SK-N-SH (cell line): ENCODE results near the gene PPM1E. TPM values are rescaled to one million over a fixed set of nuclear protein-coding genes. Genes with fewer than 3 reads are reported as not detected.

Experiments used
- CTCF ChIA-PET: fragments of 300-600, 350-600 bp; formaldehyde crosslinking; extraction: SDS; loops from one replicate; lab custom pipeline; 2021; lab: Yijun Ruan, JAX
- POLR2A ChIA-PET: fragments of 350-600 bp; sonication (Branson Sonifier 250); formaldehyde crosslinking; extraction: SDS; loops from one replicate; lab custom pipeline; 2020; ENCODE audit warnings: antibody characterized with exemption, inconsistent platforms; lab: Yijun Ruan, JAX
- DNase-seq: peaks from one replicate; pipeline ENCODE4 v3.0.0; 2012
- H2AFZ ChIP-seq: fragments of 200-600 bp; sonication (generic); 2 replicates; pipeline ENCODE4 v1.8.1; 2016; ENCODE audit warnings: antibody characterized with exemption, mild to moderate bottlenecking, low read depth
- H3F3A ChIP-seq: fragments of 200-600 bp; sonication (generic); replicated peaks from 2 replicates; pipeline ENCODE3; 2016; ENCODE audit warnings: antibody characterized with exemption, mild to moderate bottlenecking; ENCODE audit not compliant: insufficient read depth
- H3K27ac ChIP-seq, 2 experiments: fragments of 200-500 bp in 1 of 2; fragments of 200-600 bp in 1 of 2; sonication (Bioruptor generic) in 1 of 2; sonication (generic), shearing (Covaris generic) in 1 of 2; 2 replicates each; pipeline versions ENCODE4 v1.5.1 to v1.6.1; 2014 to 2016; ENCODE audit warnings: low read depth in 2 of 2, inconsistent platforms in 1 of 2, low read length in 1 of 2, mild to moderate bottlenecking in 1 of 2, mixed read lengths in 1 of 2
- H3K27me3 ChIP-seq: fragments of 200-600 bp; sonication (generic), shearing (Covaris generic); 2 replicates; pipeline ENCODE4 v1.6.1; 2016; ENCODE audit warnings: mixed run types; ENCODE audit not compliant: insufficient read depth
- H3K36me3 ChIP-seq, 2 experiments: fragments of 200-500 bp in 1 of 2; fragments of 200-600 bp in 1 of 2; sonication (Bioruptor generic) in 1 of 2; sonication (generic) in 1 of 2; replicated peaks in 1 of 2; 2 replicates each; pipeline versions ENCODE3 to v1.5.1; 2014 to 2016; ENCODE audit warnings: low read length in 1 of 2, mild to moderate bottlenecking in 1 of 2; ENCODE audit not compliant: insufficient read depth in 2 of 2, control insufficient read depth in 1 of 2
- H3K4me1 ChIP-seq, 2 experiments: fragments of 200-500 bp in 1 of 2; fragments of 200-600 bp in 1 of 2; sonication (Bioruptor generic) in 1 of 2; sonication (generic), shearing (Covaris generic) in 1 of 2; 2 replicates each; pipeline versions ENCODE4 v1.5.1 to v1.6.1; 2014 to 2016; ENCODE audit warnings: low read depth in 1 of 2, low read length in 1 of 2, mixed run types in 1 of 2; ENCODE audit not compliant: insufficient read depth in 2 of 2, control insufficient read depth in 1 of 2
- H3K4me2 ChIP-seq: fragments of 200-600 bp; sonication (generic), shearing (Covaris generic); 2 replicates; pipeline ENCODE4 v1.6.1; 2017; ENCODE audit warnings: mixed run types
- H3K4me3 ChIP-seq, 2 experiments: fragments of 200-500 bp in 1 of 2; fragments of 200-600 bp in 1 of 2; sonication (Bioruptor generic) in 1 of 2; sonication (generic), shearing (Covaris generic) in 1 of 2; 2 replicates each; pipeline versions ENCODE4 v1.5.1 to v1.8.1; 2014 to 2016; ENCODE audit warnings: low read depth in 2 of 2, inconsistent platforms in 1 of 2, low read length in 1 of 2, mild to moderate bottlenecking in 1 of 2, mixed read lengths in 1 of 2, moderate library complexity in 1 of 2
- H3K79me2 ChIP-seq: fragments of 200-600 bp; sonication (generic); 2 replicates; pipeline ENCODE4 v1.8.1; 2017; ENCODE audit warnings: mild to moderate bottlenecking; ENCODE audit not compliant: insufficient read depth
- H3K9ac ChIP-seq: fragments of 200-600 bp; sonication (generic); 2 replicates; pipeline ENCODE4 v1.6.1; 2017; ENCODE audit warnings: mixed run types
- H3K9me2 ChIP-seq: fragments of 200-600 bp; sonication (generic); 2 replicates; pipeline ENCODE4 v1.6.1; 2017; ENCODE audit warnings: mixed run types
- H3K9me3 ChIP-seq: fragments of 200-600 bp; sonication (generic); 2 replicates; pipeline ENCODE4 v1.6.1; 2017; ENCODE audit warnings: mixed run types, mild to moderate bottlenecking, moderate library complexity
- H4K20me1 ChIP-seq: fragments of 200-600 bp; sonication (generic); 2 replicates; pipeline ENCODE4 v1.6.1; 2017; ENCODE audit warnings: mild to moderate bottlenecking, mixed run types; ENCODE audit not compliant: insufficient read depth
- ELF1 ChIP-seq: IDR thresholded peaks from 2 replicates; pipeline ENCODE4 v1.4.0; 2012
- EZH2phosphoT487 ChIP-seq: fragments of 200-600 bp; sonication (generic); IDR thresholded peaks from 2 replicates; pipeline ENCODE4 v1.6.1; 2017; ENCODE audit warnings: low read depth, mixed run types, mild to moderate bottlenecking, antibody characterized with exemption, moderate library complexity, borderline replicate concordance
- FOXM1 ChIP-seq: IDR thresholded peaks from 2 replicates; pipeline ENCODE4 v1.4.0; 2012; ENCODE audit warnings: low read depth, mild to moderate bottlenecking
- GABPA ChIP-seq: IDR thresholded peaks from 2 replicates; pipeline ENCODE4 v1.4.0; 2012; ENCODE audit warnings: low read depth, mild to moderate bottlenecking
- GATA2 ChIP-seq: sonication (generic); formaldehyde crosslinking; IDR thresholded peaks from 2 replicates; pipeline ENCODE4 v1.5.0; 2020; ENCODE audit warnings: mild to moderate bottlenecking, missing genetic modification reagents
- JUND ChIP-seq: IDR thresholded peaks from 2 replicates; pipeline ENCODE4 v1.4.0; 2012
- MAX ChIP-seq: IDR thresholded peaks from 2 replicates; pipeline ENCODE4 v1.4.0; 2012; ENCODE audit warnings: low read depth
- NRF1 ChIP-seq: IDR thresholded peaks from 2 replicates; pipeline ENCODE4 v1.6.1; 2012; ENCODE audit warnings: low read depth, mild to moderate bottlenecking, low read length
- PBX3 ChIP-seq: IDR thresholded peaks from 2 replicates; pipeline ENCODE4; 2012
- RCOR1 ChIP-seq: fragments of 150-350 bp; IDR thresholded peaks from 2 replicates; pipeline ENCODE4 v1.6.1; 2017; ENCODE audit warnings: antibody characterized with exemption, low read length
- SIN3A ChIP-seq: IDR thresholded peaks from 2 replicates; pipeline ENCODE4 v1.6.1; 2012; ENCODE audit warnings: low read depth, mild to moderate bottlenecking, low read length, moderate library complexity, borderline replicate concordance
- TAF1 ChIP-seq: IDR thresholded peaks from 2 replicates; pipeline ENCODE4 v1.6.1; 2012; ENCODE audit warnings: low read depth, mild to moderate bottlenecking, low read length, moderate library complexity, borderline replicate concordance
- TCF12 ChIP-seq: IDR thresholded peaks from 2 replicates; pipeline ENCODE4 v1.4.0; 2012
- TEAD4 ChIP-seq: IDR thresholded peaks from 2 replicates; pipeline ENCODE4 v1.4.0; 2012; ENCODE audit warnings: mild to moderate bottlenecking, borderline replicate concordance; ENCODE audit not compliant: insufficient read depth
- USF1 ChIP-seq: IDR thresholded peaks from 2 replicates; pipeline ENCODE4 v1.4.0; 2012; ENCODE audit warnings: low read depth, borderline replicate concordance
- USF2 ChIP-seq: fragments of 150-350 bp; IDR thresholded peaks from 2 replicates; pipeline ENCODE4 v1.6.1; 2017; ENCODE audit warnings: antibody characterized with exemption, low read length, low read depth, borderline replicate concordance
- ZBTB33 ChIP-seq: IDR thresholded peaks from 2 replicates; pipeline ENCODE4 v1.4.0; 2012; ENCODE audit warnings: low read depth, borderline replicate concordance
- polyA plus RNA-seq, 3 experiments: library from polyadenylated mRNA; depleted of rRNA; stranded (reverse); fragments of >200 nt; gene quantifications; 2 replicates each; pipeline ENCODE4 v1.2.3, GENCODE V29; 2012
- TF ChIP-seq, protein P1 (sequence below): fragments of 150-350 bp; IDR thresholded peaks from 2 replicates; pipeline ENCODE4 v1.6.1; 2016; ENCODE audit warnings: mild to moderate bottlenecking, low read depth, low read length
- TF ChIP-seq, protein P2 (sequence below): fragments of 200-600 bp; sonication (generic); IDR thresholded peaks from 2 replicates; pipeline ENCODE4 v1.6.1; 2017; ENCODE audit warnings: antibody characterized with exemption, mild to moderate bottlenecking, moderate library complexity

Gene PPM1E
- polyA plus RNA-seq, 1 of the 3 experiments (the other 2 are of a cell fraction): 0.08 TPM

DNA sequence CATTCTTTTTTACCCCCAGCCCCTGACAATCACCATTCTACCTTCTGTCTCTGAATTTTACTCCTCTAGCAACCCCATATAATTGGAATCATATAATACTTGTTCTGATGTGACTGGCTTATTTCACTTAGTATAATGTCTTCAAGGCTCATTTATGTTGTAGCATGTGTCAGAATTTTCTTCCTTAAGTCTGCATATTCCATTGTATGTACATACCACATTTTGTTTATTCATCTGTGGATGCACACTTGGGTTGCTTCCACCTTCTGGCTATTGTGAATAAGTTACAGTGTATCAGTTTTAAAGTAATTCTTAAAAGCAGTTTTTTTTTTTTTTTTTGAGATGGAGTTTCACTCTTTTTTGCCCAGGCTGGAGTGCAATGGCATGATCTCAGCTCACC lies 24.7 kb upstream of the PPM1E start:
- Histone ChIP-seq H3K4me2 (no peak overlapping the region), H3K36me3 (no peaks in the 10 kb centered on the region), H4K20me1 (no peaks in the 10 kb centered on the region), H3F3A (peaks cover 3% of the 10 kb centered on the region), H3K27me3 (no peaks in the 10 kb centered on the region), H2AFZ (no peak overlapping the region), H3K9ac (no peak overlapping the region), H3K79me2 (no peaks in the 10 kb centered on the region), H3K9me2 (no peaks in the 10 kb centered on the region), H3K4me3 (no peak overlapping the region), H3K27ac (no peak overlapping the region), H3K4me1 (no peaks in the 10 kb centered on the region), H3K9me3 (no peaks in the 10 kb centered on the region)
- ChIA-PET POLR2A (no interaction called here), CTCF (interaction anchor here (0.8 to 1.0 kb wide), 3 partner anchors 20 to 274 kb away, joined by 3 to 4 read pairs (median 3); partner anchors contain the start of gene PPM1E)
- no peak for DNase-seq
- TF ChIP-seq GABPA (no peak), RCOR1 (no peak), JUND (no peak), SIN3A (no peak), ELF1 (no peak), ZBTB33 (no peak), FOXM1 (no peak), NRF1 (no peak), TAF1 (no peak), USF1 (no peak), USF2 (no peak), EZH2phosphoT487 (no peak), TCF12 (no peak), PBX3 (no peak), MAX (no peak), GATA2 (CRISPR knock-in tag) (no peak), TEAD4 (no peak)
- TF ChIP-seq, protein P1, sequence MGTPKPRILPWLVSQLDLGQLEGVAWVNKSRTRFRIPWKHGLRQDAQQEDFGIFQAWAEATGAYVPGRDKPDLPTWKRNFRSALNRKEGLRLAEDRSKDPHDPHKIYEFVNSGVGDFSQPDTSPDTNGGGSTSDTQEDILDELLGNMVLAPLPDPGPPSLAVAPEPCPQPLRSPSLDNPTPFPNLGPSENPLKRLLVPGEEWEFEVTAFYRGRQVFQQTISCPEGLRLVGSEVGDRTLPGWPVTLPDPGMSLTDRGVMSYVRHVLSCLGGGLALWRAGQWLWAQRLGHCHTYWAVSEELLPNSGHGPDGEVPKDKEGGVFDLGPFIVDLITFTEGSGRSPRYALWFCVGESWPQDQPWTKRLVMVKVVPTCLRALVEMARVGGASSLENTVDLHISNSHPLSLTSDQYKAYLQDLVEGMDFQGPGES: no peak
- TF ChIP-seq, protein P2, sequence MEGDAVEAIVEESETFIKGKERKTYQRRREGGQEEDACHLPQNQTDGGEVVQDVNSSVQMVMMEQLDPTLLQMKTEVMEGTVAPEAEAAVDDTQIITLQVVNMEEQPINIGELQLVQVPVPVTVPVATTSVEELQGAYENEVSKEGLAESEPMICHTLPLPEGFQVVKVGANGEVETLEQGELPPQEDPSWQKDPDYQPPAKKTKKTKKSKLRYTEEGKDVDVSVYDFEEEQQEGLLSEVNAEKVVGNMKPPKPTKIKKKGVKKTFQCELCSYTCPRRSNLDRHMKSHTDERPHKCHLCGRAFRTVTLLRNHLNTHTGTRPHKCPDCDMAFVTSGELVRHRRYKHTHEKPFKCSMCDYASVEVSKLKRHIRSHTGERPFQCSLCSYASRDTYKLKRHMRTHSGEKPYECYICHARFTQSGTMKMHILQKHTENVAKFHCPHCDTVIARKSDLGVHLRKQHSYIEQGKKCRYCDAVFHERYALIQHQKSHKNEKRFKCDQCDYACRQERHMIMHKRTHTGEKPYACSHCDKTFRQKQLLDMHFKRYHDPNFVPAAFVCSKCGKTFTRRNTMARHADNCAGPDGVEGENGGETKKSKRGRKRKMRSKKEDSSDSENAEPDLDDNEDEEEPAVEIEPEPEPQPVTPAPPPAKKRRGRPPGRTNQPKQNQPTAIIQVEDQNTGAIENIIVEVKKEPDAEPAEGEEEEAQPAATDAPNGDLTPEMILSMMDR: no peak
